Skeletal muscle tissue (tissue), 4 donors: ENCODE results near the gene DCTD. TPM values are rescaled to one million over a fixed set of nuclear protein-coding genes. Genes with fewer than 3 reads are reported as not detected.
A peak's percentile ranks its signal among the peaks of the same experiment; 100 is the strongest.

Source experiments
- H3K27ac ChIP-seq: one replicate; pipeline ENCODE4 v1.7.0; 2013; ENCODE audit warnings: mild to moderate bottlenecking, low read depth, low read length, inconsistent platforms
- H3K27me3 ChIP-seq, 3 donors: one replicate each; pipeline ENCODE4 v1.7.0; 2013; ENCODE audit warnings: low read length in 3 of 3; ENCODE audit not compliant: control insufficient read depth in 3 of 3, insufficient read depth in 3 of 3
- H3K36me3 ChIP-seq, 3 donors: one replicate each; pipeline ENCODE4 v1.7.0; 2013; ENCODE audit warnings: low read length in 3 of 3; ENCODE audit not compliant: control insufficient read depth in 3 of 3, insufficient read depth in 3 of 3
- H3K4me1 ChIP-seq, 3 donors: one replicate each; pipeline ENCODE4 v1.7.0; 2013; ENCODE audit warnings: low read length in 3 of 3, mild to moderate bottlenecking in 3 of 3; ENCODE audit not compliant: control insufficient read depth in 3 of 3, insufficient read depth in 3 of 3
- H3K4me3 ChIP-seq, 3 donors: one replicate each; pipeline ENCODE4 v1.7.0; 2013; ENCODE audit warnings: low read length in 3 of 3
- H3K9ac ChIP-seq, 3 donors: one replicate each; pipeline ENCODE4 v1.7.0; 2013; ENCODE audit warnings: low read length in 3 of 3, mild to moderate bottlenecking in 3 of 3, moderate library complexity in 2 of 3, low read depth in 1 of 3
- H3K9me3 ChIP-seq, 3 donors: one replicate each; pipeline ENCODE4 v1.7.0; 2013; ENCODE audit warnings: low read length in 3 of 3; ENCODE audit not compliant: control insufficient read depth in 3 of 3
- total RNA-seq: library from RNA; depleted of rRNA; stranded (reverse); fragments of >200 nt; gene quantifications from one replicate; pipeline ENCODE4 v1.2.3, GENCODE V29; 2014
- donor health status: Osteomylitis.

The DCTD gene
- total RNA-seq, 1 donor from 2014 or later, result 48.5 TPM

- peaks cover 0 to 7% (median 4%) of the 10 kb centered on the region in 3 donors for H3K4me1 ChIP-seq
- no peak overlapping the region for H3K27ac ChIP-seq
- peaks cover 0 to 2% (median 0%) of the 10 kb centered on the region in 3 donors for H3K27me3 ChIP-seq
- H3K9me3 ChIP-seq, result no peaks in the 10 kb centered on the region
- H3K9ac ChIP-seq, result no peak overlapping the region
- H3K36me3 ChIP-seq, result no peaks in the 10 kb centered on the region
- H3K4me3 ChIP-seq, result no peak overlapping the region
These were observed 5.5 kb upstream of the DCTD start for GRCh38 chr4:182922501-182923284.

DNA sequence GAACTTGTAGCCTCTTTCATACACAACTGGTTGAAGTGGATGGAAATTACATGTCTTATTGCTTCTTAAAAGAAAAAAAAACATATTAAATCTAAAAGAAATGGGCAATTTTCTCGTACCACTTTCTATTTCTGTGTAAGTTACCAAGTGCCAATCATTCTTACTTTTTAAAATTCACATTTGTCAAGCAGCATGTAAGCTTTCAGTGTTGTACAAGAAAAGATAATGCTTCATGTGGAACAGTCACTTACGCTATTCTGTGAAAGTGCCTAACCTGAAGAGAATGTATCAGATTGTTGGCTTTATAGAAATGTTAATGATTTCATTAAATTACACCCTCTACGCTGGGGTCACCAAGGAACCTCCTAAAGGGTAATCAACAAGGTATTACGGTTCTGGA, 4.4 kb upstream of the DCTD start:
- Histone ChIP-seq H3K9ac (no peak overlapping the region), H3K4me1 (peaks cover 2 to 10% (median 4%) of the 10 kb centered on the region in 3 donors), H3K36me3 (no peaks in the 10 kb centered on the region), H3K4me3 (no peak overlapping the region), H3K27me3 (peaks cover 0 to 2% (median 0%) of the 10 kb centered on the region in 3 donors), H3K9me3 (no peaks in the 10 kb centered on the region), H3K27ac (no peak overlapping the region)

GRCh38 chr4:182920676-182921075, 3.5 kb upstream of the DCTD start:
- H3K4me1 ChIP-seq, result peaks cover 8 to 14% (median 9%) of the 10 kb centered on the region in 3 donors
- peaks cover 0 to 2% (median 0%) of the 10 kb centered on the region in 3 donors for H3K27me3 ChIP-seq
- H3K9ac ChIP-seq, result no peak overlapping the region
- no peaks in the 10 kb centered on the region for H3K9me3 ChIP-seq
- H3K36me3 ChIP-seq, result no peaks in the 10 kb centered on the region
- no peak overlapping the region for H3K4me3 ChIP-seq
- H3K27ac ChIP-seq, result no peak overlapping the region

- peaks cover 0 to 2% (median 0%) of the 10 kb centered on the region in 3 donors for H3K27me3 ChIP-seq
- H3K4me1 ChIP-seq, result peaks cover 8 to 14% (median 9%) of the 10 kb centered on the region in 3 donors
- H3K9ac ChIP-seq, result no peak overlapping the region
- no peak overlapping the region for H3K4me3 ChIP-seq
- peaks cover 10 to 14% (median 12%) of the 10 kb centered on the region in 3 donors for H3K36me3 ChIP-seq
- no peaks in the 10 kb centered on the region for H3K9me3 ChIP-seq
- H3K27ac ChIP-seq, result no peak overlapping the region
These were observed 1.7 kb upstream of the DCTD start for GRCh38 chr4:182918791-182919302.

DNA sequence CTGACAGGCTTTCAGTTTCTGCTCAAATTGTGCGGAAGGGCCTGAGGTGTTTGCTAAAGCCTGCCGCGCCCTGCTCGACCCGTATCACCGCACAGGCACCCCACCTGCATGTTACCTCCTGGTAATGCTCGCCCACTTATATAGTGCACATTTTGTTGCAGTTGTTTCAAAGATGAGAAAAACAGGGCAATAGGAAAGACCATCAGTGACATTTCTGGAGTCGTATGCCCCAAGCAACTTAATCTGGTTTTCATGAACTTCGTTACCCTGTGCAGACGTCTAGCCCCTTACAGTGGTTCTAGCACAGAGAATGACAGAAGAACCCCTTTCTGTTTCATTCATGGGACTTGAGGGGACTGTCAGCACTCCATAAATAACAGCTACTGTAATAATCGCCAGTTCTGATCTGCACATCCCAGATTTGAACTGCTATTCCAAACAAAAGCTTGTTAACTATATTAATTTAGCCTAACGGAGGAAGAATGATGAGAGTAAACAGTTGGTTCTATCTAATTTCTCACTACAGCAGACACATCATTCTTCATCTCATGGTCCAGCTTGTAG, 940 bp upstream of the DCTD start:
- H3K27ac ChIP-seq, result peak overlapping the region; percentile 89
- H3K36me3 ChIP-seq, result peaks cover 13 to 19% (median 17%) of the 10 kb centered on the region in 3 donors
- peak overlapping the region; percentile 78 to 84 (median 84) for H3K4me3 ChIP-seq
- H3K9me3 ChIP-seq, result no peaks in the 10 kb centered on the region
- H3K9ac ChIP-seq, result peak overlapping the region; percentile 89 to 91 (median 90)
- peaks cover 0 to 2% (median 0%) of the 10 kb centered on the region in 3 donors for H3K27me3 ChIP-seq
- peaks cover 8 to 14% (median 9%) of the 10 kb centered on the region in 3 donors for H3K4me1 ChIP-seq

GRCh38 chr4:182916483-182917181, 554 bp downstream of the DCTD start:
- Histone ChIP-seq H3K4me1 (peaks cover 8 to 14% (median 9%) of the 10 kb centered on the region in 3 donors), H3K36me3 (peaks cover 13 to 32% (median 25%) of the 10 kb centered on the region in 3 donors), H3K27ac (peak overlapping the region; percentile 64), H3K9me3 (no peaks in the 10 kb centered on the region), H3K9ac (peak overlapping the region; percentile 77 to 89 (median 83)), H3K4me3 (peak overlapping the region; percentile 73 to 84 (median 84)), H3K27me3 (no peaks in the 10 kb centered on the region)

GRCh38 chr4:182914357-182914756, 2.8 kb downstream of the DCTD start:
- Histone ChIP-seq H3K9ac (no peak overlapping the region), H3K36me3 (peaks cover 23 to 46% (median 39%) of the 10 kb centered on the region in 3 donors), H3K9me3 (no peaks in the 10 kb centered on the region), H3K4me3 (no peak overlapping the region), H3K27ac (no peak overlapping the region), H3K4me1 (peaks cover 8 to 14% (median 9%) of the 10 kb centered on the region in 3 donors), H3K27me3 (no peaks in the 10 kb centered on the region)

DNA sequence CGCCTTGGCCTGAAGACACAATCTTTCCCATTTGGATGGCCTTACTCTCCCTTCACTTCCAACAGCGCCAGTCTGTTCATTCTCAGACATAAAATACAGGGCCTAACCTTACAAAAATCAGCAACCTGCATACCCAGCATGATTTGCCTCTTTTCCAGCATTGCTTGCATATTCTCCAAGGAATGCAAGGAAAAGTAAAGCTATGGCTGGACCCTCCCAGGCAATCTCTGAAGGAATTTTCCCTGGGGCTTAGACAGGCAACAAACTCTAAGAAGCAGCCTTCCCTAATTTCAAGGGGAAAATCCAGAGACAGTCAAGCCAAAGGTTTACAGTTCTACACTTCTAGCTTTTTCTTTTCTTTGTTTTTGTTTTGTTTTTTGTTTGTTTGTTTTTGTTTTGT, 3.6 kb downstream of the DCTD start:
- peaks cover 23 to 46% (median 39%) of the 10 kb centered on the region in 3 donors for H3K36me3 ChIP-seq
- H3K9me3 ChIP-seq, result no peaks in the 10 kb centered on the region
- peaks cover 8 to 14% (median 9%) of the 10 kb centered on the region in 3 donors for H3K4me1 ChIP-seq
- no peak overlapping the region for H3K9ac ChIP-seq
- H3K4me3 ChIP-seq, result no peak overlapping the region
- no peaks in the 10 kb centered on the region for H3K27me3 ChIP-seq
- no peak overlapping the region for H3K27ac ChIP-seq

- no peaks in the 10 kb centered on the region for H3K9me3 ChIP-seq
- H3K4me3 ChIP-seq, result no peak overlapping the region
- H3K27ac ChIP-seq, result no peak overlapping the region
- no peak overlapping the region for H3K9ac ChIP-seq
- peaks cover 23 to 46% (median 39%) of the 10 kb centered on the region in 3 donors for H3K36me3 ChIP-seq
- no peaks in the 10 kb centered on the region for H3K27me3 ChIP-seq
- peaks cover 7 to 10% (median 8%) of the 10 kb centered on the region in 3 donors for H3K4me1 ChIP-seq
These were observed 4.2 kb downstream of the DCTD start for GRCh38 chr4:182913036-182913435.
